Esophagus squamous epithelium (tissue), 4 donors: Measurements from ENCODE around the gene INSIG2.

Experiments used
- CTCF ChIP-seq, 6 experiments: fragments of 450-650 bp in 4 of 6; fragments of 200-600 bp in 2 of 6; sonication (generic) in 2 of 6; IDR thresholded peaks; one replicate each; pipeline ENCODE4 v1.5.1; 2016 to 2019; ENCODE audit warnings: antibody characterized with exemption in 6 of 6, mild to moderate bottlenecking in 4 of 6, moderate library complexity in 4 of 6
- POLR2A ChIP-seq, 4 donors: fragments of 450-650 bp; IDR thresholded peaks; one replicate each; pipeline ENCODE4 v1.6.1; 2017; ENCODE audit warnings: antibody characterized with exemption in 4 of 4, mild to moderate bottlenecking in 4 of 4, moderate library complexity in 3 of 4

DNA sequence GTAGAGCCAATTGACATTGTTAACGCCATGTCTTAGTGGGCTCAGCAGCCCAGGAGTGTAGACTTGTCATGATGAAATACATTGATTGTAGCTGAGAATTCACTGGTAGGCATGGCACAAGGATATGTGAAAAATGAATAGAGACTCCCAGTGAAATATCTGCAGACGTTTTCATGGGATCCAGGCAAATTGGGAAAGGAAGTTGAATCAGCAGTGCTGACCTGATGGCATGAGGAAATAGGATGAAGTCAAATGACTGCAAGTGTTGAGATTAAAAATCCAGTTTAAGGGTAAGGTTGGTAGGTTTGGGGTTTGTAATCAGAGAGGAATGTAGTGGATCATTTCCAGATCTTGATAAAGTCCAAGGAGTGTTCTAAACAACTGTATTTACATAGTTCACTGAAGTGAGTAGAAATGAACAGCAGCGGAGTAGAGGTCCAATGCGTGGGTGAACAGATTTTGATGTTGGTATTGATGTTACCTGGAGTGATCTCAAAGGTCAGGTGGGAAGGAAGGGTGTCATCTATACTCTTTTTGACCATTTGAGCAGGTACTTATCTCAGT lies 24.6 kb downstream of the INSIG2 start:
- TF ChIP-seq CTCF (IDR thresholded peaks at IDR 0.05) (no peak), POLR2A (IDR thresholded peaks at IDR 0.05) (no peak)
